DOHH2 (cell line): ENCODE measurements around the gene NDUFA8.

Experiments
- EZH2phosphoT487 ChIP-seq: fragments of 200-600 bp; sonication (generic); IDR thresholded peaks from 2 replicates; pipeline ENCODE4 v1.6.1; 2017; ENCODE audit warnings: borderline replicate concordance, mild to moderate bottlenecking, antibody characterized with exemption, low read length, moderate library complexity, mixed read lengths
- TF ChIP-seq, protein P1 (sequence below): fragments of 200-600 bp; sonication (generic); IDR thresholded peaks from one replicate; pipeline ENCODE4 v1.5.1; 2014; ENCODE audit warnings: antibody characterized with exemption, mild to moderate bottlenecking, low read depth, low read length; ENCODE audit not compliant: poor library complexity, severe bottlenecking

DNA sequence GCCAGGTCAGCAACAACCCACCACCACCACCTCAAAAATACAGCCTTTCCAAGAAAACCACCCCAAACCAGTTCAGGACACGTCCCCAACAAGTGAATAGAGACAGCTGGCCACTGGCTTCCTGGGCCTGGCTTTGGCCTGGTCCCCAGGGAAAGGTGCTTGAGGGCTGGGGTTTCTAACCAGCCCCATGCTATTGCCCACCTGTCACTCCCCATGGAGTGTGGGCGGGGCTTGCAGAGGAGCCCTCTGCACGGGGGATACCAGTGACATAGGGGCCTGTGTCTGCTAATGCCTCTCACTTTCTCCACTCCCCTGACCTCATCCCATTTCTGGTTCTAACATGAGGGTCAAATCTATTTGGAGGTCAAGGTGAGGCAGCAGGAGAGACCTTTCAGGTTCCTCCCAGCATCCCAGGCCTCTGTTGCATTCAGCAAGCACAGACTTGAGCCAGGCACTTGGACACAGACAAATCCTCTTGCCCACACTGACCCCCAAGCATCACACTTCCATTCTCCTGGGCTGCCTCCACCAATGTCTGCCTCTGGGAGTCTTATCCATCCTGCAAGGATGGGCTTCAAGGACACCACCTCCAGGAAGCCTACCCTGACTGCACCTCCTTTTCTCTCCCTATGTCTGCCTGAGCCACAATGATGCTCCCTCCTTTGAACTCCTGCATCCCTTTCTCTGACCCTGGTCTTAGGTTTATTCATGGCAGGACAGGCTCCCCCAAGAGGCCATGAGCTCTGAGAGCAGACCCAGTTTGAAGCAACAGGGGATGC lies 50.4 kb downstream of the NDUFA8 start:
- no peak for TF ChIP-seq EZH2phosphoT487
- TF ChIP-seq, protein P1, sequence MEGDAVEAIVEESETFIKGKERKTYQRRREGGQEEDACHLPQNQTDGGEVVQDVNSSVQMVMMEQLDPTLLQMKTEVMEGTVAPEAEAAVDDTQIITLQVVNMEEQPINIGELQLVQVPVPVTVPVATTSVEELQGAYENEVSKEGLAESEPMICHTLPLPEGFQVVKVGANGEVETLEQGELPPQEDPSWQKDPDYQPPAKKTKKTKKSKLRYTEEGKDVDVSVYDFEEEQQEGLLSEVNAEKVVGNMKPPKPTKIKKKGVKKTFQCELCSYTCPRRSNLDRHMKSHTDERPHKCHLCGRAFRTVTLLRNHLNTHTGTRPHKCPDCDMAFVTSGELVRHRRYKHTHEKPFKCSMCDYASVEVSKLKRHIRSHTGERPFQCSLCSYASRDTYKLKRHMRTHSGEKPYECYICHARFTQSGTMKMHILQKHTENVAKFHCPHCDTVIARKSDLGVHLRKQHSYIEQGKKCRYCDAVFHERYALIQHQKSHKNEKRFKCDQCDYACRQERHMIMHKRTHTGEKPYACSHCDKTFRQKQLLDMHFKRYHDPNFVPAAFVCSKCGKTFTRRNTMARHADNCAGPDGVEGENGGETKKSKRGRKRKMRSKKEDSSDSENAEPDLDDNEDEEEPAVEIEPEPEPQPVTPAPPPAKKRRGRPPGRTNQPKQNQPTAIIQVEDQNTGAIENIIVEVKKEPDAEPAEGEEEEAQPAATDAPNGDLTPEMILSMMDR = no peak
